SK-N-SH treated with all-trans-retinoic acid at 6 μM for 48 hours (cell line): ENCODE results near the gene VTI1A.

Source experiments
- ATAC-seq: fragments of 200-7000 bp; cut with Tn5 transposase; 3 replicates; pipeline ENCODE4 v1.9.1; 2020; ENCODE audit warnings: mild to moderate bottlenecking, moderate library complexity
- ARNTL ChIP-seq: fragments of 450-650 bp; formaldehyde crosslinking; IDR thresholded peaks from 2 replicates; pipeline ENCODE4 v1.5.0; 2020; ENCODE audit warnings: low read depth, mild to moderate bottlenecking, moderate library complexity, borderline replicate concordance
- BACH2 ChIP-seq: fragments of 250-450 bp; sonication (Bioruptor Pico); IDR thresholded peaks from 2 replicates; pipeline ENCODE4 v1.9.0; 2021; ENCODE audit warnings: mild to moderate bottlenecking, borderline replicate concordance
- CREB5 ChIP-seq: fragments of 250-450 bp; sonication (Bioruptor Pico); IDR thresholded peaks from 2 replicates; pipeline ENCODE4 v1.5.1; 2020; ENCODE audit warnings: low read depth, mild to moderate bottlenecking, moderate library complexity
- CSDC2 ChIP-seq: fragments of 250-450 bp; sonication (Bioruptor Pico); IDR thresholded peaks from 2 replicates; pipeline ENCODE4 v1.5.0; 2020; ENCODE audit warnings: mild to moderate bottlenecking, moderate library complexity
- CSRNP3 ChIP-seq: fragments of 250-450 bp; sonication (Bioruptor Pico); IDR thresholded peaks from 2 replicates; pipeline ENCODE4 v1.5.1; 2021; ENCODE audit warnings: mild to moderate bottlenecking, moderate library complexity
- ESRRG ChIP-seq: fragments of 250-450 bp; sonication (Bioruptor Pico); IDR thresholded peaks from 2 replicates; pipeline ENCODE4 v1.6.1; 2021; ENCODE audit warnings: mild to moderate bottlenecking
- GLIS3 ChIP-seq: fragments of 250-450 bp; sonication (Bioruptor Pico); IDR thresholded peaks from 2 replicates; pipeline ENCODE4 v1.5.0; 2020; ENCODE audit warnings: mild to moderate bottlenecking, moderate library complexity
- ISL1 ChIP-seq: fragments of 250-450 bp; sonication (Bioruptor Pico); IDR thresholded peaks from 2 replicates; pipeline ENCODE4 v2.1.2; 2022; ENCODE audit warnings: mild to moderate bottlenecking, moderate library complexity
- OSR1 ChIP-seq: fragments of 250-450 bp; sonication (Bioruptor Pico); IDR thresholded peaks from 2 replicates; pipeline ENCODE4 v1.8.0; 2022; ENCODE audit warnings: moderate library complexity, mild to moderate bottlenecking, inconsistent platforms
- PATZ1 ChIP-seq: fragments of 250-450 bp; sonication (Bioruptor Pico); IDR thresholded peaks from 2 replicates; pipeline ENCODE4 v1.8.0; 2020; ENCODE audit warnings: mild to moderate bottlenecking, moderate library complexity, borderline replicate concordance
- POU6F1 ChIP-seq: fragments of 250-450 bp; sonication (Bioruptor Pico); IDR thresholded peaks from 2 replicates; pipeline ENCODE4 v1.8.0; 2021; ENCODE audit warnings: low read depth, mild to moderate bottlenecking, moderate library complexity, borderline replicate concordance
- RARB ChIP-seq: fragments of 250-450 bp; sonication (Bioruptor Pico); IDR thresholded peaks from 2 replicates; pipeline ENCODE4 v1.8.0; 2021; ENCODE audit warnings: mild to moderate bottlenecking, moderate library complexity
- SNAI2 ChIP-seq: fragments of 250-450 bp; sonication (Bioruptor Pico); IDR thresholded peaks from 2 replicates; pipeline ENCODE4 v1.5.0; 2020; ENCODE audit warnings: mild to moderate bottlenecking, moderate library complexity
- TCF4 ChIP-seq: fragments of 250-450 bp; sonication (Bioruptor Pico); IDR thresholded peaks from 2 replicates; pipeline ENCODE4 v1.8.0; 2021; ENCODE audit warnings: mild to moderate bottlenecking, moderate library complexity, borderline replicate concordance
- TOX ChIP-seq: fragments of 250-450 bp; sonication (Bioruptor Pico); IDR thresholded peaks from 2 replicates; pipeline ENCODE4 v1.8.0; 2021; ENCODE audit warnings: mild to moderate bottlenecking, moderate library complexity, borderline replicate concordance
- TSHZ2 ChIP-seq: fragments of 250-450 bp; sonication (Bioruptor Pico); IDR thresholded peaks from 2 replicates; pipeline ENCODE4 v1.5.0; 2020; ENCODE audit warnings: mild to moderate bottlenecking, moderate library complexity
- ZC3H10 ChIP-seq: fragments of 250-450 bp; sonication (Bioruptor Pico); IDR thresholded peaks from 2 replicates; pipeline ENCODE4 v1.5.1; 2021; ENCODE audit warnings: mild to moderate bottlenecking, moderate library complexity
- ZFP3 ChIP-seq: fragments of 250-450 bp; sonication (Bioruptor Pico); IDR thresholded peaks from 2 replicates; pipeline ENCODE4 v1.5.0; 2020; ENCODE audit warnings: mild to moderate bottlenecking, moderate library complexity
- ZFP30 ChIP-seq: fragments of 450-650 bp; formaldehyde crosslinking; IDR thresholded peaks from 2 replicates; pipeline ENCODE4 v1.5.0; 2022; ENCODE audit warnings: mild to moderate bottlenecking, moderate library complexity
- ZNF565 ChIP-seq: fragments of 450-650 bp; formaldehyde crosslinking; conservative IDR thresholded peaks from 2 replicates; pipeline ENCODE4 v1.5.0; 2020; ENCODE audit warnings: low read depth, mild to moderate bottlenecking, moderate library complexity
- ZNF70 ChIP-seq: fragments of 450-650 bp; formaldehyde crosslinking; IDR thresholded peaks from 2 replicates; pipeline ENCODE4 v1.5.0; 2020; ENCODE audit warnings: mild to moderate bottlenecking, moderate library complexity
- ZNF8 ChIP-seq: fragments of 450-650 bp; formaldehyde crosslinking; IDR thresholded peaks from 2 replicates; pipeline ENCODE4 v1.5.0; 2020; ENCODE audit warnings: mild to moderate bottlenecking, moderate library complexity

VTI1A gene

GRCh38 chr10:112785089-112785488 is 338.1 kb downstream of the VTI1A start:
- no peak for ATAC-seq
- TF ChIP-seq ZFP3 (CRISPR knock-in tag) = no peak
- TF ChIP-seq TOX (CRISPR knock-in tag) = no peak
- no peak for TF ChIP-seq ESRRG (CRISPR knock-in tag)
- TF ChIP-seq SNAI2 = no peak
- no peak for TF ChIP-seq ZNF565
- TF ChIP-seq ISL1 (CRISPR knock-in tag) = no peak
- no peak for TF ChIP-seq PATZ1
- TF ChIP-seq TSHZ2 (CRISPR knock-in tag) = no peak
- no peak for TF ChIP-seq ARNTL
- TF ChIP-seq CREB5 (CRISPR knock-in tag) = no peak
- TF ChIP-seq OSR1 (CRISPR knock-in tag) = no peak
- no peak for TF ChIP-seq ZFP30 (CRISPR knock-in tag)

GRCh38 chr10:112789248-112789647 is 342.2 kb downstream of the VTI1A start:
- TF ChIP-seq RARB (CRISPR knock-in tag) (no peak), TSHZ2 (CRISPR knock-in tag) (no peak), ZFP30 (CRISPR knock-in tag) (no peak)
- no peak for ATAC-seq

- ATAC-seq = no peak
- TF ChIP-seq TOX (CRISPR knock-in tag) (no peak), ZNF8 (CRISPR knock-in tag) (no peak), ZFP30 (CRISPR knock-in tag) (no peak), ZNF565 (no peak), RARB (CRISPR knock-in tag) (no peak), POU6F1 (CRISPR knock-in tag) (no peak), ARNTL (no peak), CSDC2 (CRISPR knock-in tag) (no peak), TCF4 (no peak), CSRNP3 (CRISPR knock-in tag) (no peak), ZNF70 (CRISPR knock-in tag) (no peak), SNAI2 (no peak), BACH2 (CRISPR knock-in tag) (no peak), GLIS3 (CRISPR knock-in tag) (no peak), ZC3H10 (CRISPR knock-in tag) (no peak), ZFP3 (CRISPR knock-in tag) (no peak), PATZ1 (no peak), ESRRG (CRISPR knock-in tag) (no peak), OSR1 (CRISPR knock-in tag) (no peak)
These were observed 343.0 kb downstream of the VTI1A start for GRCh38 chr10:112790030-112790429.
